Adipose tissue (tissue), 3 donors: ENCODE data around the gene CACNA2D1. TPM values are rescaled to one million over a fixed set of nuclear protein-coding genes. Genes with fewer than 3 reads are reported as not detected.

ENCODE experiments used
- H3K27ac ChIP-seq: one replicate; pipeline ENCODE4 v1.5.1; 2013; ENCODE audit warnings: low read depth, low read length
- WGBS, 3 donors: extraction: QIAGEN DNeasy Blood & Tissue Kit; methylation state at CpG; one replicate each; pipeline ENCODE4 v1.1.7; 2013; 5-methylcytosine and 5-hydroxymethylcytosine counted together
- polyA plus RNA-seq, 3 donors: library from polyadenylated mRNA; stranded (reverse); fragments of 200-250 nt; gene quantifications; one replicate each; pipeline ENCODE4 v1.2.3, GENCODE V29; 2013
- donor health status: healthy with polysubstance abuse.
- donor health status: Bipolar disorder and iron deficiency.
- donor health status: healthy.

The CACNA2D1 gene
- polyA plus RNA-seq, 3 donors = 0.86 to 9.2 (median 5.1) TPM

DNA sequence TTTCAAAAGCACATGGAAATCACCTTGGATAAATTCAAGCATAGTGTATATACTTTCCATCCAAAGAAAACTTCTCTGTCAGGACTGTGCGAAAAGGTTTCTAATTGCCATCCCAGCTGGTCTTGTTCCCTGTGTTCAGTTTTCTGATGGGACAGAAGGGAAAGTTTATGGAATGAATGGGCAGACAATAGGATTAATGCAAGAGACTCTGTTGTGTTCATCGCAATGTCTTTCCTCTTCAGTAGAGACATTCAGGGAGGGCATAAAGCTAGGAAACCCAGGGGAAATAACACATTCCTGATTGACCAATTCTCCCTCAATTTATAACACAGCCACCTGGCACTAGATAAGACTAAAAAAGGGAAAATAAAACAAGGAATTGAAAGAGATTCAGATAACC is 78.9 kb downstream of the CACNA2D1 start:
- WGBS, 3 donors = 91 to 98% (median 96%) methylated on average over 2 of the region's 2 CpGs
- no peak overlapping the region for H3K27ac ChIP-seq

DNA sequence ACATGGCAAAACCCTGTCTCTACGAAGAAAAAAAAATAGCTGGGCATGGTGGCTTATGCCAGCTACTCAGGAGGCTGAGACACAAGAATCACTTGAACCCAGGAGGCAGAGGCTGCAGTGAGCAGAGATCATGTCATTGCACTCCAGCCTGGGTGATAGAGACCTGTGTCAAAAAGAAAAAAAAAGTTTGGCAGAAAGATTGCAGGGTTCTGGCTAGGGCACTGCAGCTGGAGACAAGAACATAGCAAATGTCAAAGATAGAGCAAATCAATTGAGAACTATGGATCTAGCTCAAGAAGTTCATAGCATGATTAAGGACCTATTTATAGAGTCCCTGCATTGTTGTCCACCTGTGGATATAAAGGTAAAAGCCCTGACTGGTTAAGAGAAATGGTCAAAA is 79.5 kb downstream of the CACNA2D1 start:
- H3K27ac ChIP-seq = no peak overlapping the region
- WGBS, 3 donors = 75 to 95% (median 93%) methylated on average over 1 of the region's 1 CpG

DNA sequence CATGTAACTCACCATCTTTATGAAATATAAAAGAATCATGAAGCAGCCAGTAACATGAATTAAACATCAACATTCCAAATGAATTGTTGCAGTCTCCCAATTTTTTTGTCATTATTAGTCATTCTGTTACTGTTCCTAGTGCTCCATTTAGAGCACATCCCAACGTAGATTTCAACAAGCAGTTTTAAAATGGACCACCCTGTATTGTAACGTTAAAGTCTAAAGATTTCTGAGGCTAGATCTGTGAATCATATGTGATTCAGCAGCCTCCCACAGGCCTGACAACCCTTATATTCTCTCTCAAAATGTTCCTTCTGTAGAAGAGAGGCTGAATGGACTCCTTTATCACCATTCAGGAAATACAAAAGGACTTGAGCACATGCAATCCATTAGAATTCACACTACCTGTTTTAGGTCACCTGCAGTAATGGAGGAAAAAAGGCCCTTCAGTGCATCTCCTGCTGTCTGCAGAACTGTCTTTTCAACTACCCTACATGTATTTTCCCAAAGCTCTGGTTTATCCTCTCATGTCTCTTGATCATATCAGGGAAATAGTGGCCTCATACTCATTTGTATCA is 81.4 kb downstream of the CACNA2D1 start:
- 68 to 71% (median 70%) methylated on average over 2 of the region's 2 CpGs for WGBS, 3 donors
- H3K27ac ChIP-seq = no peak overlapping the region

DNA sequence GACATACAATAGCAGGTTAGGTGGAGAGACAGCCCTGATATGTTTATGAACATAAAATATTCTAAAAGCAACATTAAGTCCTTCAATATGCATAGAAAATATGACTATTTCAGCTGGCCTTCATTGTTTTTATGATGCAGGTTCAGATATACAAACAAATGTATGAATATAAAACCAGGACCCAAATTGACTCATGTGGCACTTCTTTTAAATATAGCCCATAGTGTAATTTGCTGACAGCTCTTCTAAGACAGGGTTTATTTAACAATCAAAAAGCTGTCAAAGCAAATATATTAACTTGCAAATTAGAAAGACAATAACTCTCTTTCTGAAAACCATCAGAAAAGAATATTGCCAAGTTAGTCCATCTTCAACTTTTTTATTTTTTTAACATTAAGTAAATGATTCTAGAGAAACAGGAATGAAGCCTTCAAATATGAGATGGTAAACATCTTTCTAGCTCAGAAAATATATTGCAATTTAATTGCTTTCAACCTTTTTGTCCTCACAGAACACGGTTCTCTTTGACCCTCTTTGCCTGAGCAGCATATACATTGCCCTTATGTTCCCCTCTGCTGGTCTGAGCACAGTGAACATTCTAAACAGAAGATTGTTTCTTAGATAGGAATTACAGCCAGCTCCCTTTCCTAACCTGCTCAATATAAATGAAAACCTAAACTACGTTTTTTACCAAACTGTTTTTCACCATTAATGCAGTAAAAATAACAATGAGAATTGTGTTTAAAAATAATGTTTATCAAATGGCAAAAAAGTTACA is 82.8 kb downstream of the CACNA2D1 start:
- H3K27ac ChIP-seq = no peak overlapping the region
- WGBS, 3 donors = 15 to 58% (median 56%) methylated on average over 2 of the region's 2 CpGs

GRCh38 chr7:82359426-82359825 is 84.2 kb downstream of the CACNA2D1 start:
- WGBS, 3 donors = 61 to 80% (median 78%) methylated on average over 3 of the region's 3 CpGs
- no peak overlapping the region for H3K27ac ChIP-seq

GRCh38 chr7:82358923-82359322 is 84.7 kb downstream of the CACNA2D1 start:
- 75 to 91% (median 89%) methylated on average over 5 of the region's 5 CpGs for WGBS, 3 donors
- H3K27ac ChIP-seq = no peak overlapping the region

- WGBS, 3 donors = 57 to 76% (median 74%) methylated on average over 2 of the region's 2 CpGs
These were observed 85.5 kb downstream of the CACNA2D1 start for GRCh38 chr7:82358009-82358578.

DNA sequence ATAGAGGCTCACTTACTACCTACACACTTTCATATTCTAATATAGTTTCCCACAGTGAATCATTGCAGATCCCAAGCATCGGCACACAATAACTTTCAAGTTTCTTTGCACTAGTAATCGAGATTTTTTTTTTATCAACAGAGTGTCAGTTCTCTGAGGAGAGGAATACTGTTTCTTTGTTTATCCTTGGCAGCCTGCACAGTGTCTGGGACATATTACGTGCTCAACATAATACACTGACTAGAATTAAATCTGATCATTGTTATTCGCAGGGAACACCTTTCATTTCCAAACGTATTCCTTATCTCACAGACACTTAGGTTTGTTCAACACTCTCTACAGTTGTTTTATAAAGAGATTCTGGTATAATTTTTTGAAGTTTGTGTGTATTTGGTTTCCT is 95.3 kb downstream of the CACNA2D1 start:
- H3K27ac ChIP-seq = no peak overlapping the region
- WGBS, 3 donors = 63 to 80% (median 77%) methylated on average over 5 of the region's 5 CpGs

More at GRCh38 chr7:82358009-82358578, 85.5 kb downstream of the CACNA2D1 start:
- no peak overlapping the region for H3K27ac ChIP-seq

DNA sequence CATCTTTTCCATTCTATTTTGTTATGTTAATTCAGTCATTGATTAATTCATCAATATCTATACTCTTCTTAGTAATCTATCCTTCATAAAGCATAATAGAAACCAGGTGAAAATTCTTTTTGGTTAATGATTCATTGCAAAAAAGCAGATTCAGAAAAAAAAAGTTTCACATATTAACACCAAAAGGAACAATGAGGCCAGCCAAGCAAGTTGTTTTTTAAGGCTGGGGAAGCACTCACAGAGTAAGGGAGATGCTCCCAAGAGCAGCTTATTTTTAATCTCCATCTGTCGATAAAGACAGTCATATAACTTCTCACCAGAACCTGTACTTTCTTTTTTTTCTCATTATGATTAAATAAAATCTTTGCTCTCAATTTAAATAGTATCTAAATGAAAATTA is 95.8 kb downstream of the CACNA2D1 start:
- no peak overlapping the region for H3K27ac ChIP-seq
- 83 to 90% (median 87%) methylated on average over 1 of the region's 1 CpG for WGBS, 3 donors

DNA sequence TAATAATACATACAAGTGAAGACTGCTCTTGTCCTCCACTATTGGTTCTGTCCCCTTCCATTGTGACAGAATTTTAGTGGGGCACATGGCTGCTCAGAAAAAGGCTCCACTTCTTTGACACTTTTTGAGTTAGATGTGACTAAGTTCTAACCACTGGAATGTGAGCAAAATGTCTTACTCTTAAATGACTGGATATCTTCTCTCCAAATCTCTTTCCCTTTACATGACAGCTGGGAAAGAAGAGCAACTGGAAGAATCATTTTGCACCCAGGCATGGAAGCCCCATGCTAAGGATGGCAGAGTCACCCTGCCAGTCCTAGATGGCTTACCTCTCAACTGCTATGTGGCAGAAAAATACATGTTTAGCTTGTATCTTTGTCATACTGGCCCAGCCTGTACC is 97.7 kb downstream of the CACNA2D1 start:
- no peak overlapping the region for H3K27ac ChIP-seq

- WGBS, 3 donors = 40 to 68% (median 48%) methylated on average over 1 of the region's 1 CpG
- H3K27ac ChIP-seq = no peak overlapping the region
These were observed 99.9 kb downstream of the CACNA2D1 start for GRCh38 chr7:82343716-82344115.

GRCh38 chr7:82339958-82340357 is 103.6 kb downstream of the CACNA2D1 start:
- WGBS, 3 donors = 70 to 94% (median 81%) methylated on average over 1 of the region's 1 CpG
- H3K27ac ChIP-seq = no peak overlapping the region

GRCh38 chr7:82335927-82336326 is 107.7 kb downstream of the CACNA2D1 start:
- no peak overlapping the region for H3K27ac ChIP-seq
- WGBS, 3 donors = 66 to 92% (median 91%) methylated on average over 1 of the region's 1 CpG

DNA sequence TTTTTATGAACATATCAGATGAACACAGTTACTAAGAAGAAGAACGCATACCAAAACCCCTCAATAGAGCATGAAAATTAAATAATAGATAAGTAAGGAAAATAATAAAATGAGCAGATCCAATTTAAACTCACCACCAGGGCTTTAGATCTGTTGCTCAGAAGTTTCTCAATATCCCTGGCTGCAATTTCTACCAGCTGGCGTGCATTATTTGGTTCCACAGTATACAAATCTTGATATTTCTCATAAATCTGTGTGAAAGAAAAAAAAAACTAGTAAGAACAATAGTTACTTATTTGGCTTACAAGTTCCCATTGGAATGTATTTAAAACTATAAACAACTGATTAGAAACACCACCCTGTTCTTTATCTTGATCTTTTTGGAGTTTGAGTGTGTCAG is 108.6 kb downstream of the CACNA2D1 start:
- WGBS, 3 donors = 86 to 89% (median 89%) methylated on average over 2 of the region's 2 CpGs
- no peak overlapping the region for H3K27ac ChIP-seq

GRCh38 chr7:82331234-82331633 is 112.3 kb downstream of the CACNA2D1 start:
- H3K27ac ChIP-seq = no peak overlapping the region

GRCh38 chr7:82330706-82331215 is 112.8 kb downstream of the CACNA2D1 start:
- H3K27ac ChIP-seq = no peak overlapping the region

DNA sequence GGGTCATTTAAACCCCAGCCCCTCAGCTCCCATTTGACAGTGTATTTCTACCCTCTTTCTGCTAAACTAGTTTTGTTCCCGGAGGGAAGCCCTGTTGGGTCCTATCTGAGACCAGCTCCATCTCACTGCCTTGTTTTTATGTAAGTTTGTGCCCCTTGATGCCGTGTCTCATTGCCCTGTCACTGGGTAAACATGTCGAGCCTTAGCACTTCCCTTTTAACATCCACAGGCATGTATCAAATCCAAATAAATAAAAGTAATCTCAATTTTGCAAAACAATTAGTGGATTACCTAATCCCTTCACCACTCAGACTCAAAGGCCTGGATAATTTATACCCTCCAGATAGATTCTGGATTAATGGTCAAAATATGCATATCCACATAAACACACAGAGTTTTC is 115.7 kb downstream of the CACNA2D1 start:
- 35 to 82% (median 76%) methylated on average over 3 of the region's 3 CpGs for WGBS, 3 donors
- no peak overlapping the region for H3K27ac ChIP-seq

More at GRCh38 chr7:82330706-82331215, 112.8 kb downstream of the CACNA2D1 start:
- 69 to 85% (median 75%) methylated on average over 2 of the region's 2 CpGs for WGBS, 3 donors

- 84 to 97% (median 95%) methylated on average over 2 of the region's 2 CpGs for WGBS, 3 donors
- H3K27ac ChIP-seq = no peak overlapping the region
These were observed 118.2 kb downstream of the CACNA2D1 start for GRCh38 chr7:82325416-82325815.

- H3K27ac ChIP-seq = no peak overlapping the region
- WGBS, 3 donors = 77 to 98% (median 92%) methylated on average over 4 of the region's 4 CpGs
These were observed 119.8 kb downstream of the CACNA2D1 start for GRCh38 chr7:82323806-82324205.
